Vagina (tissue), 2 donors: ENCODE measurements around the gene DHDH.
"Not testable (repeated sequence)": the region's sequence is repeated elsewhere in the genome, so short reads cannot be mapped to it uniquely, and the experiment has no call there.

ENCODE experiments used
- CTCF ChIP-seq, 3 experiments: fragments of 450-650 bp in 2 of 3; fragments of 200-600 bp in 1 of 3; sonication (generic) in 1 of 3; IDR thresholded peaks; one replicate each; pipeline ENCODE4 v1.5.1; 2017 to 2019; ENCODE audit warnings: antibody characterized with exemption in 3 of 3, mild to moderate bottlenecking in 2 of 3, moderate library complexity in 2 of 3
- POLR2A ChIP-seq, 2 donors: fragments of 450-650 bp; IDR thresholded peaks; one replicate each; pipeline ENCODE4 v1.6.1; 2017; ENCODE audit warnings: antibody characterized with exemption in 2 of 2, mild to moderate bottlenecking in 2 of 2, moderate library complexity in 2 of 2

DNA sequence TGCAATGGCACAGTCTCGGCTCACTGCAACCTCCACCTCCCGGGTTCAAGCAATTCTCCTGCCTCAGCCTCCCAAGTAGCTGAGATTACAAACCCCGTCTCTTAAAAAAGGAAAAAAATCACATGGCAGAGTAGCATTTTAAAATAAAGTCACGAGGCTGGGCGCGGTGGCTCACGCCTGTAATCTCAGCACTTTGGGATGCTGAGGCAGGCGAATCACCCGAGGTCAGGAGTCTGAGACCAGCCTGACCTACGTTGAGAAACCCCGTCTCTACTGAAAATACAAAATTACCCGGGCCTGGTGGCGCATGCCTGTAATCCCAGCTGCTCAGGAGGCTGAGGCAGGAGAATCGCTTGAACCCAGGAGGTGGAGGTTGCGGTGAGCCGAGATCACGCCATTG, 5.8 kb upstream of the DHDH start:
- not testable (repeated sequence) for TF ChIP-seq CTCF, POLR2A (IDR thresholded peaks at IDR 0.05)
